Fibroblast of mammary gland (primary cell): ENCODE results near the gene LYSMD3.

Source experiments
- DNase-seq: peaks from one replicate; pipeline ENCODE4 v3.0.0-alpha.2; 2010; ENCODE audit warnings: low read depth
- H3K4me3 ChIP-seq: 2 replicates; pipeline ENCODE4 v1.5.1; 2011; ENCODE audit warnings: low read depth, mild to moderate bottlenecking, low read length, moderate library complexity; ENCODE audit not compliant: control insufficient read depth
- CTCF ChIP-seq: conservative IDR thresholded peaks from 2 replicates; pipeline ENCODE4 v1.5.1; 2011; ENCODE audit warnings: low read depth, low read length, inconsistent platforms; ENCODE audit not compliant: control insufficient read depth, insufficient read depth

Gene LYSMD3

GRCh38 chr5:90563108-90563507 lies 33.7 kb upstream of the LYSMD3 start:
- TF ChIP-seq CTCF = no peak
- DNase-seq = no peak
- no peak overlapping the region for H3K4me3 ChIP-seq

DNA sequence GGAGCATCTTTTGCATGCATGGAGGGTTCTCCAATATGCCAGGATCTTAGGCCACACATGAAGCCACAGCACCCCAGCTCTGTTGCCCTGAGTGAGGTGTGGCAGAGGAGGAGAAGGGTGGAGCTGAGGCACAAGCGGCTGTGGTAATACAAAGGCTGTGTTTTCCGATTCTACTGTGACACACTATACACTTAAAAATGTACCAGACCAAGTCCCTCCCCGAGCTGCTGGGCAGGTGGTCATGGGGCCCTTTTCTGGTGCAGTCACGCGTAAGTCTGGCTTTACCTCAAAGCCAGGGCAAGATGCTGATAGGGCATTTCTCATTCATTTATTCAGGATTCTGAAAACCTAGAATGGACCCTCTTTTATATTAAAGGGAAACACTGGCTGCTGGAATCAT lies 33.0 kb upstream of the LYSMD3 start:
- TF ChIP-seq CTCF = no peak

GRCh38 chr5:90561766-90562165 lies 32.4 kb upstream of the LYSMD3 start:
- DNase-seq = no peak
- H3K4me3 ChIP-seq = no peak overlapping the region
- no peak for TF ChIP-seq CTCF

More for the DNA sequence above, 33.0 kb upstream of the LYSMD3 start:
- no peak overlapping the region for H3K4me3 ChIP-seq
- DNase-seq = no peak

DNA sequence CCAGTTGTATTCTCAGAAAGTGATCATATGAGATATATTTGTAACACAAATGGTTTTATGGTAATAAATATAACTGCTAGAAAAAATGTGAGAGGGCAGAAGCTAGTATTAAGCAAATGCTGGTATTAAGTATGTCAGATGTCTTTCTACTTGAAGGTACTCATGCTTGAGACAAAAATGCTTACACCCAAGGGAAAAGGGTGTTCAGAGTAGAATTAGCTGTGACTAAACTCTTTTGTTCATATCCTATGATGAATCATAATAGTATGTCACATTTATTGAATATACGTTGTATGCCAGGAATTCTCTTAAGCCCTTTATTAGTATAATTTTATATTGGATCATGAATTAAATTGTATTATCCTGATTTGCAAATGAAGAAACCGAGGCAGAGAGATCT lies 31.4 kb upstream of the LYSMD3 start:
- no peak for TF ChIP-seq CTCF
- H3K4me3 ChIP-seq = no peak overlapping the region
- no peak for DNase-seq

GRCh38 chr5:90558344-90559192 lies 29.2 kb upstream of the LYSMD3 start, which contains the start of gene ADGRV1:
TSS of gene ADGRV1 (plus strand) at chr5:90558797. CDS start at chr5:90558896, 99 bp downstream.
- peak; percentile 45 for DNase-seq
- peak within 1 kb of the TSS; percentile 23 for H3K4me3 ChIP-seq
- no peak for TF ChIP-seq CTCF

- no peak overlapping the region for H3K4me3 ChIP-seq
- no peak for DNase-seq
- no peak for TF ChIP-seq CTCF
Measured at GRCh38 chr5:90557871-90558270, 28.5 kb upstream of the LYSMD3 start.
